ENCODE results near the gene FAM117A.
"Not testable (repeated sequence)": the region's sequence is repeated elsewhere in the genome, so short reads cannot be mapped to it uniquely, and the experiment has no call there.

Gene FAM117A

GRCh38 chr17:49738456-49739163, 25.3 kb downstream of the FAM117A start:
- no peaks in the 10 kb centered on the region for H3K36me3 ChIP-seq (ENCODE audit: control insufficient read depth, insufficient read depth, low read length)
- WGBS, 2 experiments (ENCODE audit: insufficient coverage in 2 of 2) = 100% methylated on average over 1 to 3 of the region's 5 CpGs
- H3K9me3 ChIP-seq (ENCODE audit: control insufficient read depth, low read length) = no peaks in the 10 kb centered on the region
- H3K4me1 ChIP-seq (ENCODE audit: control insufficient read depth, insufficient read depth, low read length, poor library complexity, severe bottlenecking) = no peaks in the 10 kb centered on the region
- H3K27ac ChIP-seq (ENCODE audit: low read depth, low read length, severe bottlenecking) = no peak overlapping the region
- no peak overlapping the region for H3K4me3 ChIP-seq (ENCODE audit: extremely low read depth, insufficient read depth, low read length, poor library complexity, severe bottlenecking)

- Histone ChIP-seq H3K4me1 (ENCODE audit: control insufficient read depth, insufficient read depth, low read length, poor library complexity, severe bottlenecking) (no peaks in the 10 kb centered on the region), H3K27ac (ENCODE audit: low read depth, low read length, severe bottlenecking) (no peak overlapping the region), H3K4me3 (ENCODE audit: extremely low read depth, insufficient read depth, low read length, poor library complexity, severe bottlenecking) (no peak overlapping the region), H3K36me3 (ENCODE audit: control insufficient read depth, insufficient read depth, low read length) (peaks cover 6% of the 10 kb centered on the region), H3K9me3 (ENCODE audit: control insufficient read depth, low read length) (no peaks in the 10 kb centered on the region)
- 83 to 100% methylated on average over 7 to 8 of the region's 13 CpGs for WGBS, 2 experiments (ENCODE audit: insufficient coverage in 2 of 2)
Observed at GRCh38 chr17:49734515-49735490, 29.1 kb downstream of the FAM117A start.

- 94 to 100% methylated on average over 3 to 4 of the region's 4 CpGs for WGBS, 2 experiments (ENCODE audit: insufficient coverage in 2 of 2)
- no peaks in the 10 kb centered on the region for H3K9me3 ChIP-seq (ENCODE audit: control insufficient read depth, low read length)
- no peaks in the 10 kb centered on the region for H3K4me1 ChIP-seq (ENCODE audit: control insufficient read depth, insufficient read depth, low read length, poor library complexity, severe bottlenecking)
- H3K4me3 ChIP-seq (ENCODE audit: extremely low read depth, insufficient read depth, low read length, poor library complexity, severe bottlenecking) = no peak overlapping the region
- no peak overlapping the region for H3K27ac ChIP-seq (ENCODE audit: low read depth, low read length, severe bottlenecking)
- H3K36me3 ChIP-seq (ENCODE audit: control insufficient read depth, insufficient read depth, low read length) = peaks cover 11% of the 10 kb centered on the region
Observed at GRCh38 chr17:49731435-49731831, 32.5 kb downstream of the FAM117A start.

GRCh38 chr17:49730785-49731434, 33.0 kb downstream of the FAM117A start:
- Histone ChIP-seq H3K4me3 (ENCODE audit: extremely low read depth, insufficient read depth, low read length, poor library complexity, severe bottlenecking) (no peak overlapping the region), H3K4me1 (ENCODE audit: control insufficient read depth, insufficient read depth, low read length, poor library complexity, severe bottlenecking) (no peaks in the 10 kb centered on the region), H3K36me3 (ENCODE audit: control insufficient read depth, insufficient read depth, low read length) (peaks cover 14% of the 10 kb centered on the region), H3K27ac (ENCODE audit: low read depth, low read length, severe bottlenecking) (no peak overlapping the region), H3K9me3 (ENCODE audit: control insufficient read depth, low read length) (no peaks in the 10 kb centered on the region)
- WGBS, 2 experiments (ENCODE audit: insufficient coverage in 2 of 2) = 93 to 100% methylated on average over 4 of the region's 5 CpGs

- peaks cover 19% of the 10 kb centered on the region for H3K36me3 ChIP-seq (ENCODE audit: control insufficient read depth, insufficient read depth, low read length)
- 95 to 97% methylated on average over 4 of the region's 4 CpGs for WGBS, 2 experiments (ENCODE audit: insufficient coverage in 2 of 2)
- H3K4me3 ChIP-seq (ENCODE audit: extremely low read depth, insufficient read depth, low read length, poor library complexity, severe bottlenecking) = no peak overlapping the region
- H3K27ac ChIP-seq (ENCODE audit: low read depth, low read length, severe bottlenecking) = no peak overlapping the region
- no peaks in the 10 kb centered on the region for H3K4me1 ChIP-seq (ENCODE audit: control insufficient read depth, insufficient read depth, low read length, poor library complexity, severe bottlenecking)
- H3K9me3 ChIP-seq (ENCODE audit: control insufficient read depth, low read length) = no peaks in the 10 kb centered on the region
Observed at GRCh38 chr17:49730078-49730784, 33.7 kb downstream of the FAM117A start.

- H3K9me3 ChIP-seq (ENCODE audit: control insufficient read depth, low read length) = no peaks in the 10 kb centered on the region
- WGBS, 2 experiments (ENCODE audit: insufficient coverage in 2 of 2) = 92 to 100% methylated on average over 3 of the region's 3 CpGs
- no peaks in the 10 kb centered on the region for H3K4me1 ChIP-seq (ENCODE audit: control insufficient read depth, insufficient read depth, low read length, poor library complexity, severe bottlenecking)
- H3K36me3 ChIP-seq (ENCODE audit: control insufficient read depth, insufficient read depth, low read length) = peaks cover 19% of the 10 kb centered on the region
- no peak overlapping the region for H3K4me3 ChIP-seq (ENCODE audit: extremely low read depth, insufficient read depth, low read length, poor library complexity, severe bottlenecking)
- no peak overlapping the region for H3K27ac ChIP-seq (ENCODE audit: low read depth, low read length, severe bottlenecking)
Observed at GRCh38 chr17:49729069-49729468, 34.9 kb downstream of the FAM117A start.

GRCh38 chr17:49728425-49728824, 35.5 kb downstream of the FAM117A start:
- Histone ChIP-seq H3K36me3 (ENCODE audit: control insufficient read depth, insufficient read depth, low read length) (peaks cover 19% of the 10 kb centered on the region), H3K4me1 (ENCODE audit: control insufficient read depth, insufficient read depth, low read length, poor library complexity, severe bottlenecking) (no peaks in the 10 kb centered on the region), H3K9me3 (ENCODE audit: control insufficient read depth, low read length) (no peaks in the 10 kb centered on the region), H3K27ac (ENCODE audit: low read depth, low read length, severe bottlenecking) (no peak overlapping the region), H3K4me3 (ENCODE audit: extremely low read depth, insufficient read depth, low read length, poor library complexity, severe bottlenecking) (no peak overlapping the region)
- 97% methylated on average over 5 of the region's 5 CpGs for WGBS, 2 experiments (ENCODE audit: insufficient coverage in 2 of 2)

- H3K4me1 ChIP-seq (ENCODE audit: control insufficient read depth, insufficient read depth, low read length, poor library complexity, severe bottlenecking) = no peaks in the 10 kb centered on the region
- no peaks in the 10 kb centered on the region for H3K9me3 ChIP-seq (ENCODE audit: control insufficient read depth, low read length)
- H3K27ac ChIP-seq (ENCODE audit: low read depth, low read length, severe bottlenecking) = no peak overlapping the region
- no peak overlapping the region for H3K4me3 ChIP-seq (ENCODE audit: extremely low read depth, insufficient read depth, low read length, poor library complexity, severe bottlenecking)
- H3K36me3 ChIP-seq (ENCODE audit: control insufficient read depth, insufficient read depth, low read length) = peaks cover 16% of the 10 kb centered on the region
- 81 to 86% methylated on average over 2 to 3 of the region's 4 CpGs for WGBS, 2 experiments (ENCODE audit: insufficient coverage in 2 of 2)
Observed at GRCh38 chr17:49727380-49727779, 36.6 kb downstream of the FAM117A start.

GRCh38 chr17:49725452-49726130, 38.3 kb downstream of the FAM117A start:
- Histone ChIP-seq H3K9me3 (ENCODE audit: control insufficient read depth, low read length) (no peaks in the 10 kb centered on the region), H3K36me3 (ENCODE audit: control insufficient read depth, insufficient read depth, low read length) (peaks cover 26% of the 10 kb centered on the region), H3K27ac (ENCODE audit: low read depth, low read length, severe bottlenecking) (no peak overlapping the region), H3K4me3 (ENCODE audit: extremely low read depth, insufficient read depth, low read length, poor library complexity, severe bottlenecking) (no peak overlapping the region), H3K4me1 (ENCODE audit: control insufficient read depth, insufficient read depth, low read length, poor library complexity, severe bottlenecking) (no peaks in the 10 kb centered on the region)
- WGBS, 2 experiments (ENCODE audit: insufficient coverage in 2 of 2) = 96 to 98% methylated on average over 5 to 6 of the region's 7 CpGs

GRCh38 chr17:49724552-49724951, 39.4 kb downstream of the FAM117A start:
- H3K27ac ChIP-seq (ENCODE audit: low read depth, low read length, severe bottlenecking); H3K4me1 ChIP-seq (ENCODE audit: control insufficient read depth, insufficient read depth, low read length, poor library complexity, severe bottlenecking); H3K4me3 ChIP-seq (ENCODE audit: extremely low read depth, insufficient read depth, low read length, poor library complexity, severe bottlenecking); H3K9me3 ChIP-seq (ENCODE audit: control insufficient read depth, low read length): not testable (repeated sequence)
- peaks cover 31% of the 10 kb centered on the region for H3K36me3 ChIP-seq (ENCODE audit: control insufficient read depth, insufficient read depth, low read length)
- 88 to 92% methylated on average over 4 to 5 of the region's 6 CpGs for WGBS, 2 experiments (ENCODE audit: insufficient coverage in 2 of 2)

Measured in mesodermal cell (in vitro differentiated cells).